AG09309 (cell line): Measurements from ENCODE around the gene CCDC92B.
"Not testable (repeated sequence)": the region's sequence is repeated elsewhere in the genome, so short reads cannot be mapped to it uniquely, and the experiment has no call there.

Source experiments
- DNase-seq: peaks from one replicate; pipeline ENCODE4 v3.0.0-alpha.2; 2010; ENCODE audit warnings: low read depth
- H3K4me3 ChIP-seq: 2 replicates; pipeline ENCODE4 v1.5.1; 2011; ENCODE audit warnings: mild to moderate bottlenecking, low read depth, low read length, moderate library complexity; ENCODE audit not compliant: control insufficient read depth
- TF ChIP-seq, protein P1 (sequence below): IDR thresholded peaks from 2 replicates; pipeline ENCODE4 v1.5.1; 2011; ENCODE audit warnings: mild to moderate bottlenecking, low read depth, low read length, inconsistent platforms; ENCODE audit not compliant: insufficient read depth, control insufficient read depth; ENCODE audit errors: missing control alignments

Gene CCDC92B

GRCh38 chr17:2700030-2700490, 49.4 kb downstream of the CCDC92B start:
- no peak overlapping the region for H3K4me3 ChIP-seq
- no peak for DNase-seq
- TF ChIP-seq, protein P1, sequence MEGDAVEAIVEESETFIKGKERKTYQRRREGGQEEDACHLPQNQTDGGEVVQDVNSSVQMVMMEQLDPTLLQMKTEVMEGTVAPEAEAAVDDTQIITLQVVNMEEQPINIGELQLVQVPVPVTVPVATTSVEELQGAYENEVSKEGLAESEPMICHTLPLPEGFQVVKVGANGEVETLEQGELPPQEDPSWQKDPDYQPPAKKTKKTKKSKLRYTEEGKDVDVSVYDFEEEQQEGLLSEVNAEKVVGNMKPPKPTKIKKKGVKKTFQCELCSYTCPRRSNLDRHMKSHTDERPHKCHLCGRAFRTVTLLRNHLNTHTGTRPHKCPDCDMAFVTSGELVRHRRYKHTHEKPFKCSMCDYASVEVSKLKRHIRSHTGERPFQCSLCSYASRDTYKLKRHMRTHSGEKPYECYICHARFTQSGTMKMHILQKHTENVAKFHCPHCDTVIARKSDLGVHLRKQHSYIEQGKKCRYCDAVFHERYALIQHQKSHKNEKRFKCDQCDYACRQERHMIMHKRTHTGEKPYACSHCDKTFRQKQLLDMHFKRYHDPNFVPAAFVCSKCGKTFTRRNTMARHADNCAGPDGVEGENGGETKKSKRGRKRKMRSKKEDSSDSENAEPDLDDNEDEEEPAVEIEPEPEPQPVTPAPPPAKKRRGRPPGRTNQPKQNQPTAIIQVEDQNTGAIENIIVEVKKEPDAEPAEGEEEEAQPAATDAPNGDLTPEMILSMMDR: no peak

- H3K4me3 ChIP-seq, DNase-seq: not testable (repeated sequence)
Observed at GRCh38 chr17:2699216-2699805, 50.1 kb downstream of the CCDC92B start.

GRCh38 chr17:2697611-2698162, 51.8 kb downstream of the CCDC92B start:
- TF ChIP-seq, protein P1: no peak
- no peak for DNase-seq
- no peak overlapping the region for H3K4me3 ChIP-seq

DNA sequence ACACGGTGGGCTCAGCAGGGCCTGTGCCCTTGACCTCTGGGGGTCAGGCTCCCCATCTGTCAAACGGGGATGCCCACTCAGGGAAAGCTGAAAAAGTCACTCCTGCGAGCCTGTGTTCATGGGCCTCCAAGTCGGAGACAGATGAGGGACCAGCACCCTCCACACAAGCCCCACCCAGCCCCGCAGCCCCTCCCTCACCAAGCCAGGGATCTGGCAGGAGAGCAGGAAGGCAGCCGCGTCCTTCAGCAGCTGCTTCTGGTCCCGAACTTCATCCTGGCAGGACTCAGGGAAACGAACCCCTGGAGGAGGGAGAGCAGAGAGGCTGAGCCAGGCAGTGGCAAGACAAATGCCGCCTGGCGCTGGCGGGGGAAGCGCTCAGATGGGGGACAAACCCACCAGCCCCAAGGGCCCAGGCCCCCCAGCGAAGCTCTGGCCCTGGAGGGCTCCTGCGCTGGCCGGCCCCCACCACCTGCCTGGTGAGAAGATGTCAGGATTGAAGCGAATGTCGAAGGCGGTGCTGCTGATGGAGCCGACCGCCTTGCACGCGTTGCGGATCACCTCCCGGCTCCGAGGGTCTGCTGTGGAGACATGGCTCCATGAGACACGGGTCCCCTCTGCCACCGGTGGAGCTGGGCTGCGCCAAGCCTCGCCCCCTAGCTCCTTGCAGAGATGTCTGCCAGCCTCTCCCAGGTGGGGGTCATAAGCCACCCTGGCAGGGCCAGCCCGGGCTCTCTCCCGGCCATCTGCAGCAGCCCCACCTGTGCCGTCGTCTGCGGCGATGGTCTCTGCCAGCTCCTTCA, 53.3 kb downstream of the CCDC92B start:
- TF ChIP-seq, protein P1: no peak
- no peak overlapping the region for H3K4me3 ChIP-seq
- DNase-seq: no peak

DNA sequence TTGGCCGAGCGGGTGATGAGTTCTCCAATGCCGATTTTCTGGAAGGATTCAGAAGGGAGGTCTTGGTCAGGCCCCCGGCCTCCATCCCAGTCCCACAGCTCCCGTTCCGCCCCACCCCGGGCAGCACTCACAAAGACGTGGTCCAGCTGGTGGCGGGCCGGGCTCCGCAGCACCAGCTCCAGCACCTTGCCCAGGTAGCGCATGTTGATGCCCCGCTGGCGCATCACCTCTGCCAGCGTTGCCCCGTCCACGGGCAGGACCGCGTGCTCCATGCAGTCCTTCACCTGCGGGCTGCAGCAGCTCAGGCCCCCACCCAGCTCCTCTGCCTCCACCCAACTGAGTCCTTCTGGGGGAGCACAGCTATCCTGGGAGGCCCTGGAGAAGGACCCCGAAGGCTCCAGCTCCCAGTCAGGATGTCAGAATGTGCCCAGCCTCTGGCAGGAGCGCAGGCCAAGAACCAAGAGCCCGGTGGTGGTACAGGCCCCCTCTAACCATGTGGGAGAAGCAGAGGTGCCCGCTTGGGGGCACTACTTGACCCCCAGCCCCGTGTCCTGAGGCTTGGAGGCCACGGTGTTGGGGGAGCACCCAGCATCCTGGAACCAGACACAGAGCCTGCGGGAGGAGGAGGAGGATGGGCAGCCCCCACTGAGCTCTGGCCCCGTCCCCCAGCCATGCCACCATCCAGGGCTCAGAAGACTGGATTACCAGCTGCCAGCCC, 54.0 kb downstream of the CCDC92B start:
- H3K4me3 ChIP-seq: no peak overlapping the region
- TF ChIP-seq, protein P1: no peak
- DNase-seq: no peak

- DNase-seq: no peak
- TF ChIP-seq, protein P1: no peak
- no peak overlapping the region for H3K4me3 ChIP-seq
Observed at GRCh38 chr17:2694381-2695242, 54.8 kb downstream of the CCDC92B start.
